Astrocyte (in vitro differentiated cells and primary cell): ENCODE data around the gene CAMK2B. TPM values are rescaled to one million over a fixed set of nuclear protein-coding genes. Genes with fewer than 3 reads are reported as not detected.

Experiments
- DNase-seq: peaks from one replicate; pipeline ENCODE4 v3.0.0-alpha.2; 2010; ENCODE audit warnings: low read depth
- FAIRE-seq: peaks from 2 replicates; lab custom pipeline; 2011; peaks lifted over from hg19 to GRCh38; lab: Jason Lieb, UNC
- H2AFZ ChIP-seq: 2 replicates; pipeline ENCODE4 v1.6.0; 2012; ENCODE audit warnings: low read depth, low read length, inconsistent platforms
- H3K27ac ChIP-seq: 2 replicates; pipeline ENCODE4 v1.5.1; 2011; ENCODE audit warnings: low read depth, low read length, inconsistent platforms
- H3K27me3 ChIP-seq: 2 replicates; pipeline ENCODE4 v1.6.0; 2011; ENCODE audit warnings: low read length, inconsistent platforms; ENCODE audit not compliant: insufficient read depth
- H3K36me3 ChIP-seq: 2 replicates; pipeline ENCODE4 v1.5.1; 2011; ENCODE audit warnings: low read length, inconsistent platforms; ENCODE audit not compliant: insufficient read depth
- H3K4me1 ChIP-seq: 2 replicates; pipeline ENCODE4 v1.5.1; 2011; ENCODE audit warnings: low read length, inconsistent platforms; ENCODE audit not compliant: insufficient read depth
- H3K4me2 ChIP-seq: 2 replicates; pipeline ENCODE4 v1.6.0; 2012; ENCODE audit warnings: low read length, inconsistent platforms
- H3K4me3 ChIP-seq: 2 replicates; pipeline ENCODE4 v1.5.1; 2011; ENCODE audit warnings: low read depth, mild to moderate bottlenecking, low read length, inconsistent platforms; ENCODE audit not compliant: insufficient read depth
- H3K79me2 ChIP-seq: 2 replicates; pipeline ENCODE4 v1.6.0; 2012; ENCODE audit warnings: mild to moderate bottlenecking, low read length, inconsistent platforms; ENCODE audit not compliant: insufficient read depth
- H3K9ac ChIP-seq: 2 replicates; pipeline ENCODE4 v1.6.0; 2012; ENCODE audit warnings: mild to moderate bottlenecking, low read length, inconsistent platforms
- H3K9me3 ChIP-seq: 2 replicates; pipeline ENCODE4 v1.5.1; 2012; ENCODE audit warnings: low read depth, mild to moderate bottlenecking, low read length, inconsistent platforms; ENCODE audit not compliant: insufficient read depth
- H4K20me1 ChIP-seq: 2 replicates; pipeline ENCODE4 v1.6.0; 2012; ENCODE audit warnings: low read length, inconsistent platforms; ENCODE audit not compliant: insufficient read depth
- H3K27ac Mint-ChIP-seq: one replicate; pipeline ENCODE4 v1.8.0; 2021; ENCODE audit warnings: mild to moderate bottlenecking, mixed read lengths; ENCODE audit not compliant: unreplicated experiment
- H3K27me3 Mint-ChIP-seq: one replicate; pipeline ENCODE4 v1.8.0; 2021; ENCODE audit warnings: low read depth, mixed read lengths; ENCODE audit not compliant: unreplicated experiment
- H3K36me3 Mint-ChIP-seq: one replicate; pipeline ENCODE4 v1.8.0; 2021; ENCODE audit warnings: low read depth, mixed read lengths; ENCODE audit not compliant: unreplicated experiment
- H3K4me1 Mint-ChIP-seq: one replicate; pipeline ENCODE4 v1.8.0; 2021; ENCODE audit warnings: low read depth, mixed read lengths; ENCODE audit not compliant: unreplicated experiment
- H3K4me3 Mint-ChIP-seq: one replicate; pipeline ENCODE4 v1.8.0; 2021; ENCODE audit warnings: mild to moderate bottlenecking, moderate library complexity, mixed read lengths; ENCODE audit not compliant: unreplicated experiment
- H3K9me3 Mint-ChIP-seq: one replicate; pipeline ENCODE4 v1.8.0; 2021; ENCODE audit warnings: mild to moderate bottlenecking, mixed read lengths; ENCODE audit not compliant: unreplicated experiment
- EZH2 ChIP-seq: IDR thresholded peaks from 2 replicates; pipeline ENCODE4 v1.6.1; 2012; ENCODE audit warnings: mild to moderate bottlenecking, low read length, inconsistent platforms; ENCODE audit not compliant: insufficient read depth
- total RNA-seq: library from RNA; stranded (reverse); gene quantifications from 2 replicates; pipeline ENCODE4 v1.2.1, GENCODE V29; 2021
- TF ChIP-seq, protein P1 (sequence below): IDR thresholded peaks from 2 replicates; pipeline ENCODE4 v1.5.1; 2011; ENCODE audit warnings: low read depth, mild to moderate bottlenecking, inconsistent platforms, low read length, moderate library complexity; ENCODE audit not compliant: insufficient read depth

Gene CAMK2B
- total RNA-seq, 1 donor from 2014 or later, result 0.18 TPM

DNA sequence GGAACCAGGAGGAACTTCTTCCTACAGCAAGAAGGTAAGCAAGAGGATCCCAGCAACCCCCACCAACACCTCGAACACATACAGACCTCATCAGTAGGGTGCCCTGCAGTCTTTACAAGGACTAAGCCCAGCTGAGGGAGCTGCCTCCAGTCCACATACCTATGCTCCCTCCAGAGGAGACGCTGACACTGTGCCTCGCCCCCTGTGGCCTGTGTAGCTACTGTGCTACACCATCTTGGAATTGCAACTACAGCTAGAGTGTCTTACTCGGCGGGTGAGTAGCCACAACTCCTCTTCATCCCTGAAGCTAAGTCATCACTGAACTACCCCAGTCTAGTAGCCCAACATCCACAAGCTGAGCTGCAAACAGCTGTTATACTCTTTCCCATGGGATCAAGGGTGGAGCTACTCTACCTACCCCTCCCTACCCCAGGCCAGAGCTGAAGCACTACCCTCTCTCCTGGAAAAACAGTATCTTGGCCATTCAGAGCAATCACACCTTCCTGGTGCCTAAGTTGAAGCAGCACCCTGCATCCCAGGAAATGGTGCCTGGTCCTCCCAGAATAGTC is 42.2 kb upstream of the CAMK2B start:
- TF ChIP-seq, protein P1, sequence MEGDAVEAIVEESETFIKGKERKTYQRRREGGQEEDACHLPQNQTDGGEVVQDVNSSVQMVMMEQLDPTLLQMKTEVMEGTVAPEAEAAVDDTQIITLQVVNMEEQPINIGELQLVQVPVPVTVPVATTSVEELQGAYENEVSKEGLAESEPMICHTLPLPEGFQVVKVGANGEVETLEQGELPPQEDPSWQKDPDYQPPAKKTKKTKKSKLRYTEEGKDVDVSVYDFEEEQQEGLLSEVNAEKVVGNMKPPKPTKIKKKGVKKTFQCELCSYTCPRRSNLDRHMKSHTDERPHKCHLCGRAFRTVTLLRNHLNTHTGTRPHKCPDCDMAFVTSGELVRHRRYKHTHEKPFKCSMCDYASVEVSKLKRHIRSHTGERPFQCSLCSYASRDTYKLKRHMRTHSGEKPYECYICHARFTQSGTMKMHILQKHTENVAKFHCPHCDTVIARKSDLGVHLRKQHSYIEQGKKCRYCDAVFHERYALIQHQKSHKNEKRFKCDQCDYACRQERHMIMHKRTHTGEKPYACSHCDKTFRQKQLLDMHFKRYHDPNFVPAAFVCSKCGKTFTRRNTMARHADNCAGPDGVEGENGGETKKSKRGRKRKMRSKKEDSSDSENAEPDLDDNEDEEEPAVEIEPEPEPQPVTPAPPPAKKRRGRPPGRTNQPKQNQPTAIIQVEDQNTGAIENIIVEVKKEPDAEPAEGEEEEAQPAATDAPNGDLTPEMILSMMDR, result no peak
- TF ChIP-seq EZH2, result no peak
- DNase-seq (no peak), FAIRE-seq (no peak)
- Histone ChIP-seq H3K9ac (no peak overlapping the region), H3K4me3 (no peak overlapping the region), H3K4me2 (no peak overlapping the region), H3K27ac (no peak overlapping the region), H4K20me1 (no peaks in the 10 kb centered on the region), H3K4me1 (peaks cover 9% of the 10 kb centered on the region), H3K36me3 (no peaks in the 10 kb centered on the region), H2AFZ (no peak overlapping the region), H3K9me3 (no peaks in the 10 kb centered on the region), H3K79me2 (no peaks in the 10 kb centered on the region), H3K27me3 (no peaks in the 10 kb centered on the region)
- Mint-ChIP-seq H3K27me3 (peaks cover 5% of the 10 kb centered on the region), H3K9me3 (peaks cover 3% of the 10 kb centered on the region), H3K4me3 (no peak overlapping the region), H3K27ac (no peak overlapping the region), H3K4me1 (no peaks in the 10 kb centered on the region), H3K36me3 (no peaks in the 10 kb centered on the region)

DNA sequence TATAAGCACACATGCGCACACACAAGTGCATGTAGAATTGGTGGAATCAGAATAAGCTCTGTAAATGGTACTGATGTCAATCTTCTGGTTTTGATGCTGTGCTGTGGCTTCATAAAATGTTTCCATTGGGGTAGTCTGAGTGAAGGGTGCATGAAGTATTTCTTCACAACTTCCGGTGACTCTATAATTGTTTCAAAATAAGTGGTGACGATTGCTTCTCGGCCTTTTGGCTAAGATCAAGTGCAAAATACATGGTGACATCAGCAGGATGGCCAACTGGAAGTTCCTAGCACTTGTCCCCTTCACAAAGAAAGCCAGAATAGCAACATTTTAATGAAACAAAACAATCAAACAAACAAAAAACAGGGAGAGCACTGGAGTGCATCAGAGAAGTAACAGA is 41.6 kb upstream of the CAMK2B start:
- FAIRE-seq, result no peak
- DNase-seq, result no peak
- no peaks in the 10 kb centered on the region for H4K20me1 ChIP-seq
- H3K4me3 ChIP-seq, result no peak overlapping the region
- peaks cover 1% of the 10 kb centered on the region for H3K36me3 Mint-ChIP-seq
- H3K27me3 Mint-ChIP-seq, result peaks cover 7% of the 10 kb centered on the region
- H3K27ac Mint-ChIP-seq, result no peak overlapping the region
- H3K4me2 ChIP-seq, result no peak overlapping the region
- TF ChIP-seq EZH2, result no peak
- TF ChIP-seq, protein P1, result no peak
- no peak overlapping the region for H2AFZ ChIP-seq
- H3K79me2 ChIP-seq, result no peaks in the 10 kb centered on the region
- peaks cover 9% of the 10 kb centered on the region for H3K4me1 ChIP-seq
- H3K27ac ChIP-seq, result no peak overlapping the region
- H3K36me3 ChIP-seq, result no peaks in the 10 kb centered on the region
- no peaks in the 10 kb centered on the region for H3K27me3 ChIP-seq
- no peak overlapping the region for H3K4me3 Mint-ChIP-seq
- H3K9me3 Mint-ChIP-seq, result peaks cover 6% of the 10 kb centered on the region
- H3K9me3 ChIP-seq, result no peaks in the 10 kb centered on the region
- no peaks in the 10 kb centered on the region for H3K4me1 Mint-ChIP-seq
- H3K9ac ChIP-seq, result no peak overlapping the region

DNA sequence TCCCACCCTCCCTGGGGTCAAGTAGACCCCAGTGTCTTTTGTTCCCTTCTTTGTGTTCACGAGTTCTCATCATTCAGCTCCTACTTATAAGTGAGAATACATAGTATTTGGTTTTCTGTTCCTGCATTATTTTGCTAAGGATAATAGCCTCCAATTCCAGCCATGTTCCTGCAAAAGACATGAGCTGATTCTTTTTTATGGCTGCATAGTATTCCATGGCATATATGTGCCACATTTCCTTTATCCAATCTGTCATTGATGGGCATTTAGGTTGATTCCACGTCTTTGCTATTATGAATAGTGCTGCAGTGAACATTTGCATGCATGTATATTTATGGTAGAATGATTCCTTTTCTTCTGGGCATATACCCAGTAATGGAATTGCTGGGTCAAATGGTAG is 28.3 kb upstream of the CAMK2B start:
- Histone ChIP-seq H3K4me2 (no peak overlapping the region), H3K27me3 (peaks cover 9% of the 10 kb centered on the region), H3K4me3 (no peak overlapping the region), H3K27ac (no peak overlapping the region), H3K4me1 (no peaks in the 10 kb centered on the region), H3K79me2 (no peaks in the 10 kb centered on the region), H4K20me1 (no peaks in the 10 kb centered on the region), H3K9ac (no peak overlapping the region), H3K36me3 (no peaks in the 10 kb centered on the region), H2AFZ (no peak overlapping the region), H3K9me3 (no peaks in the 10 kb centered on the region)
- TF ChIP-seq, protein P1, result no peak
- TF ChIP-seq EZH2, result no peak
- Mint-ChIP-seq H3K27ac (no peak overlapping the region), H3K4me1 (no peaks in the 10 kb centered on the region), H3K27me3 (peaks cover 54% of the 10 kb centered on the region), H3K4me3 (no peak overlapping the region), H3K9me3 (peaks cover 23% of the 10 kb centered on the region), H3K36me3 (peaks cover 2% of the 10 kb centered on the region)
- no peak for FAIRE-seq
- DNase-seq, result no peak
